Ovary (tissue), 3 donors: ENCODE data around the gene ATP13A4.

Experiments
- CTCF ChIP-seq, 3 donors: fragments of 450-650 bp in 2 of 3; fragments of 200-600 bp in 1 of 3; IDR thresholded peaks; one replicate each; pipeline versions ENCODE4 v1.5.1 to v1.8.0; 2016 to 2022; ENCODE audit warnings: antibody characterized with exemption in 3 of 3, mild to moderate bottlenecking in 1 of 3
- POLR2A ChIP-seq: fragments of 450-650 bp; IDR thresholded peaks from one replicate; pipeline ENCODE4 v1.6.1; 2017; ENCODE audit warnings: antibody characterized with exemption, mild to moderate bottlenecking, moderate library complexity
- donor health status: DM: no; HTN: no; CAD: no.

DNA sequence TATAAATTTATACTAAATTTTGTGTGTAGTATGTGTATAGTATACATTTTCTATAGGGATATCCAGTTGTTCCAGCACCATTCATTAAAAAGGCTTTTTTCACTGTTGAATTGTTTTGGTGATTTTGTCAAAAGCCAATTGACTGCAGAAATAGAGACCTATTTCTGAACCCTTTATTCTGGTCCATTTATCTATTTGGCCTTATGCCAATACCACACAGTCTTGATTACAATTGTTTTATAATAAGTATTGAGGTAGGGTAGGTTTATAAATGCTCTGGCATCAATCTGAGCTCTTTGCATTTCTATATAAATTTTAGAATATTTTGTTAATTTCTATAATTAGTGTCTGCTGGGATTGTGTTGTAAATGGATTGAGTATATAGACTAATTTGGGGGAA is 31.8 kb upstream of the ATP13A4 start:
- no peak for TF ChIP-seq CTCF (IDR thresholded peaks at IDR 0.05)
- TF ChIP-seq POLR2A = no peak
